HepG2 (cell line): ENCODE measurements around the gene SLC2A13. TPM values are rescaled to one million over a fixed set of nuclear protein-coding genes. Genes with fewer than 3 reads are reported as not detected.

Source experiments
- ATAC-seq: fragments of 200-7000 bp; cut with Tn5 transposase; 3 replicates; pipeline ENCODE4 v1.9.1; 2020; ENCODE audit warnings: mild to moderate bottlenecking, moderate library complexity
- BruUV-seq: library from RNA; stranded (reverse); fragments of 400-500 nt; replicated peaks from 2 replicates; lab custom pipeline; 2021; lab: Mats Ljungman, UMichigan
- CTCF ChIA-PET: fragments of 300-600 bp; formaldehyde crosslinking; extraction: SDS; loops from one replicate; lab custom pipeline; 2021; ENCODE audit warnings: low total read pairs, inconsistent platforms, low intra/inter-chr PET ratio; lab: Yijun Ruan, JAX
- POLR2A ChIA-PET: fragments of 350-600 bp; sonication (Branson Sonifier 250); formaldehyde crosslinking; loops from one replicate; lab custom pipeline; 2020; ENCODE audit warnings: antibody characterized with exemption, inconsistent platforms; lab: Yijun Ruan, JAX
- DNase-seq: peaks from one replicate; pipeline ENCODE4 v3.0.0-alpha.2; 2015; ENCODE audit warnings: low spot score
- FAIRE-seq: peaks from 3 replicates; lab custom pipeline; 2011; peaks lifted over from hg19 to GRCh38; lab: Jason Lieb, UNC
- H2AFZ ChIP-seq: one replicate; pipeline ENCODE4 v1.6.1; 2011; ENCODE audit warnings: low read length, inconsistent platforms
- H3K27ac ChIP-seq: fragments of 300-600 bp; 3 replicates; pipeline ENCODE4 v1.8.0; 2011; ENCODE audit warnings: mixed run types, mild to moderate bottlenecking, mixed read lengths, low read length, inconsistent platforms; ENCODE audit not compliant: insufficient read depth; ENCODE audit errors: extremely low read length
- H3K27me3 ChIP-seq, 2 experiments: fragments of 200-600 bp in 1 of 2; 2 replicates in 1 of 2; 3 replicates in 1 of 2; pipeline versions ENCODE4 v1.6.0 to v1.8.0; 2011; ENCODE audit warnings: low read length in 2 of 2, mild to moderate bottlenecking in 2 of 2, moderate library complexity in 2 of 2, inconsistent platforms in 1 of 2; ENCODE audit not compliant: insufficient read depth in 2 of 2, control insufficient read depth in 1 of 2
- H3K36me3 ChIP-seq, 2 experiments: fragments of 200-600 bp in 1 of 2; replicated peaks in 1 of 2; 2 replicates in 1 of 2; 3 replicates in 1 of 2; pipeline versions ENCODE4 v1.5.1 to v1.8.0; 2011; ENCODE audit warnings: low read length in 2 of 2, inconsistent platforms in 1 of 2; ENCODE audit not compliant: insufficient read depth in 2 of 2, control insufficient read depth in 1 of 2
- H3K4me1 ChIP-seq: 2 replicates; pipeline ENCODE4 v1.5.1; 2012; ENCODE audit warnings: low read length, inconsistent platforms; ENCODE audit not compliant: insufficient read depth
- H3K4me2 ChIP-seq: 2 replicates; pipeline ENCODE4 v1.6.0; 2011; ENCODE audit warnings: low read depth, low read length, inconsistent platforms
- H3K4me3 ChIP-seq, 3 experiments: fragments of 200-600 bp in 1 of 3; sonication (generic), shearing (Covaris generic) in 1 of 3; replicated peaks in 1 of 3; 2 replicates each; pipeline ENCODE4 v1.5.1; 2011 to 2016; ENCODE audit warnings: low read length in 3 of 3, inconsistent platforms in 2 of 3, low read depth in 2 of 3, mild to moderate bottlenecking in 2 of 3, control low read depth in 1 of 3, mixed read lengths in 1 of 3; ENCODE audit not compliant: insufficient read depth in 1 of 3
- H3K79me2 ChIP-seq: one replicate; pipeline ENCODE4 v1.6.1; 2011; ENCODE audit warnings: low read length, inconsistent platforms; ENCODE audit not compliant: insufficient read depth
- H3K9ac ChIP-seq: 2 replicates; pipeline ENCODE4 v1.6.0; 2011; ENCODE audit warnings: mild to moderate bottlenecking, low read depth, low read length, inconsistent platforms; ENCODE audit not compliant: insufficient read depth
- H3K9me3 ChIP-seq: 2 replicates; pipeline ENCODE4 v1.5.1; 2012; ENCODE audit warnings: mild to moderate bottlenecking, low read length
- H4K20me1 ChIP-seq: 2 replicates; pipeline ENCODE4 v1.6.0; 2011; ENCODE audit warnings: inconsistent platforms, mild to moderate bottlenecking, low read length, moderate library complexity; ENCODE audit not compliant: insufficient read depth
- ARID3A ChIP-seq: IDR thresholded peaks from 2 replicates; pipeline ENCODE4 v1.6.1; 2012; ENCODE audit warnings: low read depth, low read length, improper control_type of control experiment
- CBX2 ChIP-seq, 2 experiments: fragments of 200-600 bp in 1 of 2; sonication (generic); formaldehyde crosslinking in 1 of 2; IDR thresholded peaks; 2 replicates each; pipeline versions ENCODE4 v1.7.0 to v1.8.1; 2018 to 2022; ENCODE audit warnings: low read depth in 2 of 2, low read length in 1 of 2, mild to moderate bottlenecking in 1 of 2, missing genetic modification reagents in 1 of 2
- ISX ChIP-seq: sonication (generic); formaldehyde crosslinking; conservative IDR thresholded peaks from 2 replicates; pipeline ENCODE4 v1.5.0; 2020; ENCODE audit warnings: missing genetic modification reagents
- POGK ChIP-seq: sonication (generic); formaldehyde crosslinking; conservative IDR thresholded peaks from 2 replicates; pipeline ENCODE4 v1.8.0; 2022; ENCODE audit warnings: mild to moderate bottlenecking, moderate library complexity, missing genetic modification reagents
- SMAD3 ChIP-seq: sonication (generic); formaldehyde crosslinking; IDR thresholded peaks from 2 replicates; pipeline ENCODE4 v1.4.0; 2020; ENCODE audit warnings: missing genetic modification reagents
- SOX5 ChIP-seq: IDR thresholded peaks from 2 replicates; pipeline ENCODE4 v1.6.1; 2016; ENCODE audit warnings: borderline replicate concordance
- SP140L ChIP-seq: sonication (generic); formaldehyde crosslinking; IDR thresholded peaks from 2 replicates; pipeline ENCODE4 v1.4.0; 2020; ENCODE audit warnings: missing genetic modification reagents, borderline replicate concordance
- ZBTB8A ChIP-seq: sonication (generic); formaldehyde crosslinking; IDR thresholded peaks from 2 replicates; pipeline ENCODE4 v1.4.0; 2020; ENCODE audit warnings: mild to moderate bottlenecking, low read depth, missing genetic modification reagents, borderline replicate concordance
- ZFP82 ChIP-seq: sonication (generic); formaldehyde crosslinking; IDR thresholded peaks from 2 replicates; pipeline ENCODE4 v1.5.1; 2020; ENCODE audit warnings: mild to moderate bottlenecking, missing genetic modification reagents, borderline replicate concordance
- ZNF138 ChIP-seq: sonication (generic); formaldehyde crosslinking; IDR thresholded peaks from 2 replicates; pipeline ENCODE4 v1.5.0; 2020; ENCODE audit warnings: mild to moderate bottlenecking, low read depth, missing genetic modification reagents
- ZNF414 ChIP-seq: sonication (generic); formaldehyde crosslinking; IDR thresholded peaks from 2 replicates; pipeline ENCODE4 v1.5.0; 2020; ENCODE audit warnings: missing genetic modification reagents
- ZNF512 ChIP-seq: sonication (generic); formaldehyde crosslinking; IDR thresholded peaks from 2 replicates; pipeline ENCODE4 v1.4.0; 2020; ENCODE audit warnings: mild to moderate bottlenecking, missing genetic modification reagents
- ZNF576 ChIP-seq: sonication (generic); formaldehyde crosslinking; IDR thresholded peaks from 2 replicates; pipeline ENCODE4 v1.4.0; 2020; ENCODE audit warnings: mild to moderate bottlenecking, missing genetic modification reagents
- ZNF709 ChIP-seq: sonication (generic); formaldehyde crosslinking; IDR thresholded peaks from 2 replicates; pipeline ENCODE4 v1.5.0; 2020; ENCODE audit warnings: mild to moderate bottlenecking, missing genetic modification reagents
- ZNF850 ChIP-seq: sonication (generic); formaldehyde crosslinking; conservative IDR thresholded peaks from 2 replicates; pipeline ENCODE4 v1.9.0; 2021; ENCODE audit warnings: mild to moderate bottlenecking, missing genetic modification reagents
- WGBS: methylation state at CpG from one replicate; pipeline ENCODE4 v1.1.6; 2017; ENCODE audit warnings: low lambda C conversion rate; 5-methylcytosine and 5-hydroxymethylcytosine counted together
- in situ Hi-C: cut with HindIII; loops from 2 replicates; pipeline ENCODE4 v1.10.0; 2017; ENCODE audit warnings: low pct_unique_long_range_greater_than_20kb; ENCODE audit not compliant: extremely low pct_ligation_motif_present
- intact Hi-C: fragments of 100-400 bp; cut with micrococcal nuclease; formaldehyde crosslinking; loops from one replicate; pipeline ENCODE4 v1.10.0; 2022; ENCODE audit not compliant: unreplicated experiment
- polyA plus RNA-seq, 8 experiments: library from polyadenylated mRNA; depleted of rRNA in 3 of 8; stranded (reverse) in 7 of 8; unstranded in 1 of 8; fragments of >200 nt; fragmentation: Illumina TruSeq in 4 of 8; extraction: Trizol in 4 of 8; gene quantifications; 2 replicates each; pipeline versions ENCODE4 v1.2.1 to v1.2.3, GENCODE V29; 2011 to 2016; ENCODE audit warnings: low read depth in 4 of 8, missing spikeins in 1 of 8, mixed read lengths in 1 of 8; ENCODE audit not compliant: insufficient read depth in 1 of 8
- total RNA-seq, 5 experiments: library from RNA; depleted of rRNA; stranded (reverse); fragments of >200 nt; fragmentation: Illumina TruSeq; extraction: Trizol; gene quantifications; 2 replicates each; pipeline ENCODE4 v1.2.3, GENCODE V29; 2016; ENCODE audit warnings: low read depth in 1 of 5

The SLC2A13 gene
- total and polyA plus RNA-seq, 2 of the 13 experiments (the other 11 are each of a cell fraction or from before 2014, with no cell fraction given) = 5.5 to 6.0 TPM

- WGBS = 100% methylated on average over 1 of the region's 1 CpG
- ATAC-seq = no peak
- no peak overlapping the region for H2AFZ ChIP-seq
Measured at GRCh38 chr12:39852346-39852745, 253.5 kb downstream of the SLC2A13 start.

More at GRCh38 chr12:39852346-39852745, 253.5 kb downstream of the SLC2A13 start:
- no peaks in the 10 kb centered on the region for H4K20me1 ChIP-seq
- H3K36me3 ChIP-seq = no peaks in the 10 kb centered on the region
- no peak for DNase-seq
- no peak for TF ChIP-seq ISX (CRISPR knock-in tag)
- no peak for TF ChIP-seq ZBTB8A (CRISPR knock-in tag)
- TF ChIP-seq ZFP82 = no peak
- no peak for TF ChIP-seq SP140L (CRISPR knock-in tag)
- no peak for TF ChIP-seq ZNF512 (CRISPR knock-in tag)
- no peak for TF ChIP-seq ZNF709 (CRISPR knock-in tag)
- TF ChIP-seq ZNF850 = no peak
- no peak for TF ChIP-seq POGK (CRISPR knock-in tag)
- no peak for TF ChIP-seq ZNF138 (CRISPR knock-in tag)
- TF ChIP-seq ARID3A = no peak
- no peak for TF ChIP-seq ZNF576
- TF ChIP-seq CBX2 (IDR thresholded peaks at IDR 0.05; ENCODE audit: low read depth, low read length) = no peak
- no peak for TF ChIP-seq CBX2 (CRISPR knock-in tag; IDR thresholded peaks at IDR 0.05; ENCODE audit: low read depth)
- no peak for TF ChIP-seq SMAD3
- no peak for TF ChIP-seq ZNF414
- no peak for TF ChIP-seq SOX5 (CRISPR knock-in tag)
- no peak for FAIRE-seq
- no peak overlapping the region for H3K9ac ChIP-seq
- H3K4me3 ChIP-seq = no peak overlapping the region
- H3K27me3 ChIP-seq = no peaks in the 10 kb centered on the region
- in situ Hi-C loops (no loop called here), intact Hi-C loops (no loop called here)
- H3K4me1 ChIP-seq = no peaks in the 10 kb centered on the region
- ChIA-PET CTCF (no interaction called here), POLR2A (no interaction called here)
- H3K79me2 ChIP-seq = no peaks in the 10 kb centered on the region
- BruUV-seq = no TSS peak
- H3K4me2 ChIP-seq = no peak overlapping the region
- H3K27ac ChIP-seq = no peak overlapping the region
- H3K9me3 ChIP-seq = no peaks in the 10 kb centered on the region
